HG03139 (cell line): ENCODE data around the gene ADCY3.

Experiments used
- ATAC-seq: cut with Tn5 transposase; IDR thresholded peaks from one replicate; pipeline ENCODE4 v1.9.1; 2021; ENCODE audit not compliant: unreplicated experiment

Gene ADCY3

DNA sequence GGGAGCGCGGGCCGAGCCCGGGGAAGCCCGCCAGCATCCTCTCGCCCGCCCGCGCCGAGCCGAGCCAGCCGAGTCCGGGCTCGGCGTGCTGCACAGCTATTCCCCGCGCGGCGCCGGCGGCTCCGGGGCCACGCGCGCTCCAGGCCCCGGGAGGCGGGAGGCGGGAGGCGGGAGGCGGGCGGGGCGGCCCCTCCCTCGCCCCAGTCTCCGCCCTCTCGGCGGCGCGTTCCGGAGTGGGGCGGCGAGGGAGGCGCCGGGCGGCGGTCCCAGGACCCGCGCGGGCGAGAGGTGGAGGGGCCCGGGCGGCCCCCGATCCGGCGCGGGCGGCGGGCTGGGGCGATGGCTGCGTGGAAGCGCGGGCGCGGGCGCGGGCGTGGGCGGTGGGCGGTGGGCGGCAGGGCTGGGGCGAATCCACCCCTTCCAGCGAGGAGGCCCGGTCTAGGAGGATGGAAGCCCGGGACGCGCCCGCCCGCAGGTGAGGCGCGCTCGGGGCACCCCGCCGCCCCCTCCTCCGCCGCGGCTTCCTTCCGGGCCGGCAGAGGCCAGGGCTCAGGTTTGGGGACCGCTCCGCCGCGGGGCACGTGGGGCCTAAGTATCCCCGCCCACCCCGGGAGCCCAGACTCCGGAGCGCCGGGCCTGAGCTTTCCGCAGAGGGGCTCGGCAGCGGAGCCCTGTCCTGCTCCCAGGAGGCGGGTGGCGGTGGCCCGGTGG, at the start of gene ADCY3:
Gene ADCY3, minus strand, starts transcription at position 140 of the 711 bp plus-strand sequence. CDS start 1,250 bp downstream, outside the sequence.
- ATAC-seq, result peak; percentile 54

DNA sequence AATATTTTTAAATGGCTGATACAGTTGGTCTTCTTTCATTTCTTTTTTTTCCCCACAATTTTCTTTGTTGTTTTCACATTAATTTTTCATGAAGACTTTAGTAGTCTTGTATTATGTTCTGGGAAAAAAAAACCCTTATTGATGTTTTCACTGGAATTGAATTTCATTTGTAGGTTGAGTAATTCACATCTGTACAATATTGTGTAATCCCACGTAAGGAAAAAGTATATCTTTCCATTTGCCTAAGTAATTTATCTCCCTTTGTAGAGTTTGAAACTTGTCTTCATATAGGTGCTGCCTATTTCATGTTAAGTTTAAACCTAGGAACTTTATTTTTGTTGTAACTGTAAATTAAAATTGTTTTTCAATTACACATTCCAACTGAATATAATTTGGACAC, 49.7 kb upstream of the ADCY3 start:
- no peak for ATAC-seq

DNA sequence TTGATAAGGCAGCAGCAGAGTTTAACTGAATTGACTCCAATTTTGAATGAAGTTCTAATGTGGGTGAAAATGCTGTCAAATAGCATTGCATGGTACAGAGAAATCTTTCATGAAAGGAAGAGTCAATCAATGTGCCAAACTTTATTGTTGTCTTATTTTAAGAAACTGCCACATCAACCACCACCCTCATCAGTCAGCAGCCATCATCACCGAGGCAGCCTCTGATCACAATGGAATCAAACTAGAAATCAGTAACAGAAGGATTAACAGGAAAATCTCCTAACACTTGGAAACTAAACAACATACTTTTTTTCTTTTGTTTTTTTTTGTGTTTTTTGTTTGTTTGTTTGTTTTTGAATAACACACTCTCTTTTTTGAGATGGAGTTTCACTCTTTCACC, 41.9 kb upstream of the ADCY3 start:
- ATAC-seq, result no peak

DNA sequence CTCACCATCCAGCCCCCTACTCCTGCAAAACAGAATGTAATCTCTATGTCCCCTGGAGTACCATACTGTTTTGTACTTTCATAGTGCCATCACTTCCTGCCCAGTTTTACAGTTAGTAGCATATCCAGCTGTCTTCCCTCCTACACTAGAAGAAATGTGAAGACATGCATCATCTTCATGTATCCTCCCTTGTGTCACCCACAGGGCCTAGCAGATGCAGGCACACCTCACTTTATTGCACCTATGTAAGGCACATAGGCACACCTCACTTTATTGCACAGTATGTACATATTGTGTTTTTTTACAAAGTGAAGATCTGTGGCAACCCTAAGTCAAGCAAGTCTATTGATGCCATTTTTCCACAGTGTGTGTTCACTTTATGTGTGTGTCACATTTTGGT, 39.7 kb upstream of the ADCY3 start:
- ATAC-seq, result no peak

DNA sequence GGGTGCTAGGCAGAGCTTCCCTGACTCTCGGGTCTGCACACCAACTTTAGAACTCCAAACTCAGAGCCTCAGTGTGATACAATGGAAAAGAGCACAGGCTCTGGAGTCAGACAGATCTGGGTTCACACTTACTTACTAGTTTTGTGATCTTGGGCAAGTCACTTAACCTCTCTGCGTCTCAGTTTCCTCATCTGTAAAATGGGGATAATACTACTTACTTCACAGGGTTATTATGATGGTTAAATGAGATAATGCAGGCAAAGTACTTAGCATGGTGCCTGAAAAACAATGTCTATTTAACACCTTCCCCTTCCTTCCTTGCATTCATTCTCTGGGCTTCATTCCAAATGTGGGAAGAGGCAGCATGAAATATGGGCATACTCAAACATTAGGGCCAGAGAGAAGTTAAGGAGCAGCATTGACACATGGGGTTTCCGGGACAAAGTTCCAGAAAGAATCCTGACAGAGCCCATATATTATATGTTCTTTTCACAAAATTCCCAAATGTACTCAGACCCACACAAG, 38.4 kb upstream of the ADCY3 start:
- no peak for ATAC-seq

DNA sequence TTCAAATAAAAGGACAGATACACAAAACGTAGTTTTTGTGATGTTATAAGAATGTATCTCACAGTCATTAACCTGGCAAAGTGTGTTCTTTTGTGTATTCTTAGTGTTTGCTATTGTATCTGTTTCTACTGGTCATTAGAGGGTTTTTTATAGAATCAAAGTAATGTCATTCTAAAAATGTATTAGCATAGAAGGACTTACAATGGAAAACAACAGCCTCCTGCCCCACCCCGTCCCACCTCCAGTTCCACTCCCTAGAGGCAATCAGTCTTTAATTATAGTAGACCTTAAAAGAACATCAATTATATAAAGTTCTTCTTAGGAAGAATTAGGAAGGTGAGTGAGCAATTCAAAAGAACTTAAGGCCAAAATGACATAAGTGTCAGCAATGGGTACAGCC, 37.9 kb upstream of the ADCY3 start:
- no peak for ATAC-seq

DNA sequence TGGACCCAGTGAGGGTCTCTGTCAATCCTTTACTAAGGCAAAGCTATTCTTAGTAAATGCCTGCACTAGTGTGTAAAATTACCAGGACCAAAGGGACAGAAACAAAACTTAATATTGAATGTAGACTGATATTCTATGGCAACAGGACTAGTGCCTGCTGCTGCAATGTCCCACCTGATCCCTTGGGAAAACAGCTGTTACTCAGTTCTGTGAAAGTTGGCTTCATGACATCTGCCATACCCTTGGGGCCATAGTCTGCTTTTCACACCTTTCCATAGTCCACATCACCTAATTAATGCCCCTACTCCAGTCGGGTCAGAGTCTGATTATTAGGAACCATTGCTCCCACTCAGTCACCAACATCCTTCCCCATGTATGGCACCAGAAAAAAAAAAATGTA, 37.2 kb upstream of the ADCY3 start:
- ATAC-seq, result no peak

DNA sequence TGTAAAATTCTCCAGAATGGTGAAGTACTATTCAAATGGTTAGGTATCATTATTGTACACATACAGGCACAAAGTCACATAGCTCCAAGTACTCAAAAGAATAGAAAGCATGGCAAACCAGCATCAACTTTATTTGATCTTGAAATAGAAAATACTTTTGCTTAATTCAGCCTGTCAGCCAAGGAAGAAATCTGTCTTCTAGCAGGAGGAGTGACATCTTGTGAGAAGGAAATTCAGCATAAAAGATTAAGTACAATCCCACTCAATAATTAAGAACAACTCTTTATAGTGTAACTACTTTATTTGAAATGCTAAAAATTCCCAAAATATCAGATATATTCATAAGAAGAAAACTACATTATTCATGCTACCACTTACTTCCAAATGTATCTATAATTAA, 35.9 kb upstream of the ADCY3 start:
- ATAC-seq, result no peak

DNA sequence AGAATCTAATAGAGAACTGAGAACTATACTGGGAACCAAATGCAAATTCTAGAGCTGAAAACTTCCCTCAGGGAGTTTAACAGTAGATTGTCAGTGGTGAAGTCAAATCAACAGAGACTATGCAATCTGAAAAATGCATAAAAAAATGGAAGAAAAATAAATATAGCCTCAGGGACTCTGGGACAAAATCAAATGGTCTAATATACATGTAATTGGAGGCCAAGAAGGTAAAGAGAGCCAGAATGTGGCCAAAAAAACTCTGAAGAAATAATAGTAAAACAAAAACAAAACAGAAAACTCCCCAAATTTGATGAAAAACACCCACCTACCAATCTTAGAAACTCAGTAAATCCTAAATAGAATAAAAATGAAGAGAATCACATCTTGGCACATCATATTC, 35.2 kb upstream of the ADCY3 start:
- no peak for ATAC-seq

DNA sequence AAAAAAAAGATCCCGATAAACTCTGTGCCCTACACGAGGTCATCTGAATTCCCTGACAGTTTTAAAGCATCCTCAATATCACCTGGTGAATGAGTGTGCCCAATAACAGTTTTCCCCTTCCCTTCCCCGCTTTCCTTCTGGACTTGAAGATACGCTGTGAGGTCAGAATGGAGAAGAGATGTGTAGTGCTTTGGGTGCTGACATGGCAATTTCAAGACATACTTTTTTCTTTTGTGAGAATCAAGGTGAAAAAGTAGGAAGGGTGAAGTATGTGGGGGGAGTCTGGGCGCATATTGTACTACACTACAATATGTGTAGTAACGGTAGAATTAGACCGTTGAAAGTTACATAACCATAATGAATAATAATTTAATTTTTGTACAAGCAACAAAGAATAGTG, 30.1 kb upstream of the ADCY3 start:
- no peak for ATAC-seq

DNA sequence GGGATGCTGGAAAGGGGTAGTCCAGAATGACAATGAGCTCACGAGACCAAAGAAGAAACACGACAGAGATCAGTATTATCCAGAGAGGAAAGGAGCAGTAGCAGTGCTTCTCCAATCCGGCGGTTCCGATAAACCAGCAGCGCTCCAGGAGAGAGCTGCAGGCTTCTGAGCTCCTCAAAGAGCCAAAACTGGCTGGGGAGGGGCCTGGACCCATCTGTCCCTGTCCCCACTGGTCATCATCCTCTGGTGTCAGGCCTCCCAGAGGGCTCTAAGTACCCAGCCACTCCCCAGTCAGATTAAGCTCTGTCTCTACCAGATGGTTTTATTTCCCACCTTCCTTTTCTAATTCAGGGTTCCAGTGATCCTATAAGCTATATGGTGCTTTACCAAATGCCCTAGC, 28.5 kb upstream of the ADCY3 start:
- ATAC-seq, result no peak

DNA sequence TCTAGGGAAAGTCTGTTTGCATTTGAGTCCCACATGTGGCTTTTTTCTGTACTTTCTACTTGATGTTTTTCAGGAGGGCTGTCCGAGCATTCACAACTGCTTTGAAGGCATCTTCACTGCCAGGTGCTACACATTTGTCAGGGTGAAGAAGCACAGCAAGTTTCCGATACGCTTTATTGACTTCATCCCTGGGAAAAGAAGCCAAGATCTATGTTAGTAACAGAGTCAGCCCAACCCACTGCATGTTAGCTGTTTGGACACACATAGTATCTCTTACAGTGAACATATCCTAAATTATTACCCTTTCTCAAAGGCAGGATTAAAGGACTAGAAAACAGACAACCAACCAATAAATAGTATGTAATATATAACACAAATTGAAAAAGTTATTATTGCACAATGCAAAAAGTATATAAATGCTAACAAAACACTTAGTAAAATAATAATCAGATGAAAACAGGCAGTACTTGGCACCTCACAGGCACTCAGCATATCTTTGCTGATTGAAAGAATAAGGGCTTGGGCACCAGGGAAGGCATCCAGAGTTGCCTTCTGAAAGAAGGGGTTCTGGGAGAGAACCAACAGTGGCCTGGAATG, 27.6 kb upstream of the ADCY3 start:
- ATAC-seq, result no peak

DNA sequence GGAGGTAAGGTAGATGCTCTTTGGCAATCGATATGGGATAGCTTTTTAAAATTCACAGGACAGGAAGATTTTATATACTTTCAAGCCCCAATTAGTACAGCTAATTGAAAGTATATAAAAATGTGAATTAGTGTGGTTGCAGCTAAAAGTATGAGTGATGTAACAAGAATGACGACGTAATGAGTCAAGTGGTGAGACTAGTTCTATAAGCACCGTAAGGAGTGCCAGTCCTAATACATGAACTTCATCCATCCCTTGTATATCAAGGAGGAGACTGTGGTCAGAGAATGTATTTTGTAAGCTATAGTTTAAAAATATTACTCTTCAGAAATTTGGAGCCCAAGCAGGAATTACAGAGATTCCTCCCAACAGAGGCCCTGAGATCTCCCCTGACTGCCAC, 25.9 kb upstream of the ADCY3 start:
- ATAC-seq, result no peak

DNA sequence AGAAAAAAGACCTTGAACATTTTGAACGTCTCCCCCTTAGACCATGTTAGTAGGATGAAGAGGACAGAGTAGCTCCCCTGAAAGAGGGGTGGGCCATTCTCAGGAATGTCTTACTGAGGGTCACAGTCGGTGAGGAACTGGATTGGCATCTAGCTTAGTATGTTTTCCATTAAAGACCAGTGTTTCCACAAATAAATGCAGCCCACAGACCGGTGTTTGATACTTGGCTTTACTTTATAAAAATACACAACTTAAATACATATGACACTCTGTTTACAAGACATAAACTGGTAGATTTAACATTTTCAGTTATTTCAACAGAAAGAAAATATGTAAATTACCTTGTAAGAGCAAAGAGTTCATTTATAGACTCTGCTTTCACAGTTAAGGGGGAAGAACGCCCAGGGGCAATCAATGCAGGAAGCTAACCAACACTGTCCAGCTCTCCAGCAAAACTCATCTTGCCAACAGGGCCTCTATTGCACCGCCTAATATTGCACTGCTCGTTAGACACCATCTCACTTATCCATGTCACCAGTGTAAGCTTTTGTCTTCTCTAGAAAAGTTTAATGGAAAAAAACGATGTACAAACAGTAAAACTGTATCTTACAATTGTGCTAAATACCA, 23.5 kb upstream of the ADCY3 start:
- ATAC-seq, result no peak

DNA sequence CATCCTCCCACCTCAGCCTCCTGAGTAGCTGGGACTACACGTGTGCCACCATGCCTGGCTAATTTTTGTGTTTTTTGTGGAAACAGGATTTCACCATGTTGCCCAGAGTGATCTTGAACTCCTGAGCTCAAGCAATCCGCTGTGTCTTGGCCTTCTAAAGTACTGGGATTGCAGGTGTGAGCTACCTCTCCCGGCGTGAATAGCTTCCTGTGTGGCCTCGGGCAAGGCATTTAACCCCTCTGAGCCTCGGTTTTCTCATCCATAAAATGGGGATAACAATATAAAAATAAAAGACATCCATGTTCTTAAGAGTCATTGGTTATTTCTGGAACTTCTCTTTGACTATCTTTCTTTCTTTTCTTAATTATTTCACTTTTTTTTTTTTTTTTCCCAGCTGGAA, 19.3 kb upstream of the ADCY3 start:
- ATAC-seq, result no peak

DNA sequence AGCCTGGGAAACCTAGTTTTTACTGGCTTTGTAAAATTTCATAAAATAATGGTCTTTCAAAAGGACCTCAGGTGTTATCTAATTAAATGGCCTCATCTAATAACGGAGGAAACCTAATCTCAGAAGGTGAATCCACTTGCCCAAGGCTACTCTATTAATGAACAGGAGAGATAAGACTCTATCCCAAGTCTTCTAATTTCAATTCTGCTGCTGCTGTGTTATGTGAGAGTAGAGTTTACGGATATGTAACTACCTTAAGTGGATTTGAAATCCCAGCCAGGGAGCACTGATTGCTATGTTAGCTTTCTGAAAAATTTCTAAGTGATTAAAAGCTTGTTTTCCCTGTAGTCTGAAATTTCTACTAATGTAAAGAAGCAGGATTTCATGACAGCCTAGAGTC, 17.2 kb upstream of the ADCY3 start:
- no peak for ATAC-seq

DNA sequence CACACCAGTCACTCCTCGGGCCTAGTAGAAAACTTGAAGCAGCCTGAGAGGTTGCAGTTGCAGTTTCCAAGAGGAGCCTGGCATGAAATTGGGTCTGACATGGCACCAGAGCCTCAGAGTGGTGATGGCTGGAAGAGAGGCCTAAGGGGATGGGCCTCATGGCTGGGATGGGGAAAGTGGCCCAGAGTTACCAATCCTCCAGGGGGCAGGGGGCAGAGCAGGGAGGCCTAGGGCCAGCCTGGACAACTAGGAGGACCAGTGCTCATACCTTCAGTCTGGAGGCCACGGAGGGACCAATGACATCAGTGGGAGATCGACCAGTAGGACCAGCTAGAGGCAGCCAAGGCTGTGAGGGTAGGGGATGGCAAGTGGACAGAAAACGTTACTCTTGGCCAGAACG, 15.1 kb upstream of the ADCY3 start:
- no peak for ATAC-seq

DNA sequence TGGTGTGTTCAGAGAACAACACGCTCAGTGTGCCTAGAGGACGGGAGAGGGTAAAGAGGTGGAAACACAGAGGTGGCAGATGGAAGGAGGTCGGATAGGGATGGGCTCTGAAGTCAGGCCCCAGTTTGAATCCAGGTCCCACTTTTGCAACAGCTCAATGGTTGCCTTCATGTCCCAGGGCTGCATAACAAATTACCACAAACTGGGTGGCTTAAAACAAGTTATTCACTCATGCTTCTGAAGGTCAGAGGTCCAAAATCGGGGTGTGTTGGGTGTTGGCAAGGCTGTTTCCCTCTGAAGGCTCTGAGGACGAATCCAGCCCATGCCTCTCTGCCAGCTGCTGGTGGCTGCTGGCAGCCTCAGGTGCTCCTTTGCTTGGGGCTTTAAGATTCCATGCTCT, 12.7 kb upstream of the ADCY3 start:
- no peak for ATAC-seq

DNA sequence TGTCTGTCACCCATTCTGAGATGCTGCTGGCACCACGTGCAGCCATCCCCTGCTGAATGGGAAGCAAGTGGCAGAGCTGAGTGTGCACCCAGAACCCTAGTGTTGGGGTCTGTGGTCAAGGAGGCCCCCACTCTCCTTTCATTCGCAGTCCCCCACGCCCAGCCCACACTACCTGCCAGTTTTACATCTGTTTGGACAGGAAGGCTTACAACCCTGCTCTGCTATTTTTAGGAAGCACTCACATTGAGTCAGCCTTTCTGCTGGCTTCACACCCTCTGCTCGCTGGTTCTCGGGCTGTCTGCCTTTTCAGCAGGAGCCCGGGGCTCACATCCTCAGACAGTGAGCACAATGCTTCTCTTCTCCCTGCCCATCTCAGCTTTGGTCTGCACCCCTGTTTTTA, 10.7 kb upstream of the ADCY3 start:
- ATAC-seq, result no peak

DNA sequence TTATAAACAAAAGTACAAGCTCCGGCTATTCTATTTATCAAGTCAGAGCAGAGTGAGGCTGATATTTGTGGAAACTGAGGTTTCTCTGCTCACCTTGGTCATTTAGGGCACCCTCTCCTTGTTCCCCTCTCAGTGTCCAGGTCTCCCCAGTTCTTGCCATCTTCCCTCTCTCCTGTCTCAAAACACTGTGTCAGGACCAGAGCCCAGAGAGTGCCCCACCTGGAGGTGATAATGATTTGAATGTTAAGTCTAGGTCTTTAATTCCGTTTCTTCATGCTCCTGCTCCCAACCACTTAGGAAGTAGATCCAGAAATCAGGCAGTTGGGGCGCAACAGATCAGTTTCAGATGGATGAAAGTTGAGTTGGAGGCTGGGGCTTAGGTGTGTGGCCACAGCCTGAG, 9.2 kb upstream of the ADCY3 start:
- ATAC-seq, result no peak

DNA sequence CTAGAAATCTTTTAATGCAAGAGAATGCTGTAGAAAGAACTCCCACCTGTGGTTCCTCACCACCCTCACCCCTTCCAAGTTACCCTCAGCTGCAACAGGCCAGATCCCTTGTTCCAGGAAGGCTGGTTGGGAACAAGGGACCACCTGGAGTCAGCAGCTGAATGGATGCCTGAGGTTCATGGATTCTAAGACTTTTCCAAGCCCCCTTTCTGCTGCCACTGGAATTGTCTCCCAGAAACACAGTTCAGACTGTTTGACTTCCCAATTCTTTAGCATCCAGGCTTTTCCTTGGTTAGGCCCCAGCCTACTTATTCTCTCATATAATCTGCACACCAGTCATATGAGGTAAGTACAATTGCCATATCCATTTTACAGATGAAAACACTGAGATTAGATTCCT, 8.0 kb upstream of the ADCY3 start:
- no peak for ATAC-seq

DNA sequence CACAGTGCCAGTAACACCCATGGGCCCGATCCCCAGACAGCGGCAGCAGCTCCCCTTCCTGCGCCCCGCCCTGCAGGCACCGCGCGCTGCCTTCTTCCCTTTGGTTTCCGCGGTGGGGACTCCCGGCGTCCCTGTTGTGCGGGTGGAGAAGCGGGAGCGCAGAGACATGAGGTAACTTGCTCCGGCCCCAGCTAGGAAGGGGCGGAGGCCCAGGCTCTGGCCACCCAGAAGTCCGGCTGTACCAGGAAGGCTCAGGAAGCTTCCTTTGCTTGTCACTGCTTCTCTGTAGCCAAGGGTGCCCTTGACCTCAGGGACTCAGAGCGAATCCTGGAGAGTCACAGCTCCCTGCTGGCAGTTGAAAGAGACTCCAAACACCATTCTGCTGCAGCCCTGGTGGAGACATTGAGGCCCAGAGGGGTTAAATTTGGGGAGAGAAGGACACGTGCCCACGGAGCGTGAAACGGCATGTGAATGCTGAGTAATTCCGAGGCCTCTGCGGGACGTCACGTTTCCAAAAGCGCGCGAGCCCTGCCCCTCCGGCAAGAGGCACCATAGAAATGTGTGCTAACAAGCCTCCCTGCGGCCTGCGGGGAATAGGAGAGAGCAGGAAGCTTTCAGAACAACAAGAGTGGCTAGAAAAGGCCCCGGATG, 6.7 kb upstream of the ADCY3 start:
- no peak for ATAC-seq
